ENCODE results near the gene CIROP.
A peak's percentile ranks its signal among the peaks of the same experiment; 100 is the strongest.

CIROP gene

DNA sequence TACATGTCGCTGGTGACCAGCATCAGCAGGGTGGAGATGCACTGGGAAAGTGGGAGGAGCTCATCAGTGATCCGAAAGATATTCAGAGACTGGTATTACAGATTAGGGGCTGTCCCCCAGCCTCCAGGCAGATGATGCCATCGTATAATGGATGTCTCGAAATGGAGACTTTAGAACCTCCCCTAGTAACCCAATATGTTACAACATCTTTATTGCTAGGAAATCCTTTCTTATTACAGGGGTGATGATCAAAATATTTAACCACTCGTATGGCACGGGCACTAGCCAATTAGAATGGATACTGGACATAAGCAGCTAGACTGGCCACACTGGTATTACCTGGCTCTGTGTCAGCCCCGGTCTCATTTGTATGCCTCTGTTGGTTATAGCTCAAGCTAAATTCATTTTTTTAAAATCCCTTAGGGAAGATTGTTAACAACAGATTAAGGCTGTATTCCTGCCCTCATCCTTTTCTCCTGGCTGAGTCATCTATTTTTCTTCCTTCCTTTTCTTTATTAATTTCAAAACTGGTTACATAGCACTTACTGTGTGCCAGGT is 25.0 kb upstream of the CIROP start:
- no peak for DNase-seq (ENCODE audit: low spot score)

DNA sequence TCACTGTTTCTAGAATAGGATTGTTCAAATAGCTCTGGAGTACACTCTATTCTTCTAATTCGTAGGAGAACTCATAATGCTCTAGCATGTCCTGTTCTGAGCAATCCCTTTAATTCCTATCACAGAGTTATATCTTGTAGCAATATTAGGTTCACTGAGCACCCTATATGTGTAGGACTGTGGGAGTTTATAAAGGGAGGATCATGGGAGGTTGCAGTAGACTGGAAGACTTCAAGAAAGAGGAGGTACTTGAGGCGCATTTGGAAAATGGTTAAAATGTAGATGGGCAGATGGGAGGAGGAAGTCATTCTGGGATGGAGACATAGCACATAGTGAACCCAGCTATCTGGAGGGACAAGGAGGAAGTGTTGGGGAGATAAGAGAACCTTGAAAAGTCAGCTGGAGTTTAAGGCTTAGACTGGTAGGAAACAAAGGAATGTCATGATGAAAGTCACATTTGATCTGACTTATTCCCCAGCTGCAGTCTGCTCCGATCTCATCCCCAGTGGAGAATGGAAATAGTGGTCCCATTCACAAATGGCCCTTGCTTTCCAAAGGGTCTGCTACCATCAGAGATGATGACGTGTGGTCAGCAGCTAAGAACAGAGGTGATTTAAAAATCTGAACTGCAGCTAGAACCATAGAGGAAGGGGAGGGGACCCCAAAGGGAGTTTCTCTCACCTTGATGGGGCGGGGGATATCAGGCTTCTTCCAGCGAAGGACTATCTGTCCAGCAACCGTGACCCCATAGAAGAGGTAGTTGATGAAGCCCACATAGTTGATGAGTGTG is 24.4 kb upstream of the CIROP start:
- no peak for DNase-seq (ENCODE audit: low spot score)

DNA sequence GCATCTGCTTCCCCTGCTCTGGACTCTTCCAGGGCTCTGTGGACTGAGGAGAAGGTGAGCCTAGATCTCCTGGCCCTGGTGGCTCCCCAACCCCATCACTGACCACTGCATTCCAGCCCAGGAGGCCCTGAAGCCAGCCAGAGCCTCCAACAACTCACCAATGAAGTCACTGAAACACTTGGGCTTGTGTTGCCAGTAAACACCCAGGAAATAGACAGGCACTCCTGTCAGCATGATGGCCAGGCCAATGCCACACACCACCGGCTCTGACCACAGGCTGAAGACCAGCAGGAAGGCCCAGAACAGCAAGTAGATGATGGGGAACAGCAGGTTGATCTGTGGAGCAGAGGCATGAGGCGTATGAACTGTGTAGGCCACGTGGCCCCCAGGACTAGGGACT is 23.1 kb upstream of the CIROP start:
- no peak for DNase-seq (ENCODE audit: low spot score)

DNA sequence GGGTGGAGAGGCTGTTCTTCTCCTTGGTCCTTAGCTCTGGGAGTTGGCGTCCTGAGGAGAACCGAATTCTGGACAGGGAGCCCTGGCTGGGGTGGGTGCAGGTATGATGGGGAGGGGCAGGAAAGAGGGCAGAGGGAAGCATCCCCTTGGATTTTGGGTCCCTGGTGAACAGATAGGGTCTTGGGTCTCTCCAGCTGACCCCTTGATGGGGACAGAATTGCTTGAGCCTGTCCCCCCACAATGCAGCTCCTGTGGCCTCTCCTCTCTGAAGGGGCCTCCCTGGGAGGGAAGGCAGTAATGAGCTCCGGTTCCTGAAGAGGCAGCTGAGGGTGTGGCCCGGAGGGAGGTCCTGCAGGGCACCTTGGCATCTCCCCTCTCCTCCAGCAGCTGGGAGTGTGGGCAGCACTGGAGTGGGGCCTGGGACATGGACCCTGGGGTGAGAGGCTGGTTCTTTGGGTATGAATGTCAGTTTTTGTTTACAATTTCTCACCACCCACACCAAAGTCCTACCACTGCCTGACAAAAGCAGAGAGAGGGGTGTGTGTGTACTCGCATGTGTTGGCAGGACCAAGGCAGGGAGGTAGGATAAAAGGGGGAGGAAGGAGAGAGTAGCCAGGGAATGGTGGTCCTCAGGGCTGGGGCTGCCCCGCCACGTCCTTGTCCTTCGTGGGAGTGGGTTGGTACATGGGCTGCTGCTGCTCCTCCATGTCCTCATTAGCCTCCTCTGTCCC is 21.9 kb upstream of the CIROP start:
- DNase-seq (ENCODE audit: low spot score): no peak

DNA sequence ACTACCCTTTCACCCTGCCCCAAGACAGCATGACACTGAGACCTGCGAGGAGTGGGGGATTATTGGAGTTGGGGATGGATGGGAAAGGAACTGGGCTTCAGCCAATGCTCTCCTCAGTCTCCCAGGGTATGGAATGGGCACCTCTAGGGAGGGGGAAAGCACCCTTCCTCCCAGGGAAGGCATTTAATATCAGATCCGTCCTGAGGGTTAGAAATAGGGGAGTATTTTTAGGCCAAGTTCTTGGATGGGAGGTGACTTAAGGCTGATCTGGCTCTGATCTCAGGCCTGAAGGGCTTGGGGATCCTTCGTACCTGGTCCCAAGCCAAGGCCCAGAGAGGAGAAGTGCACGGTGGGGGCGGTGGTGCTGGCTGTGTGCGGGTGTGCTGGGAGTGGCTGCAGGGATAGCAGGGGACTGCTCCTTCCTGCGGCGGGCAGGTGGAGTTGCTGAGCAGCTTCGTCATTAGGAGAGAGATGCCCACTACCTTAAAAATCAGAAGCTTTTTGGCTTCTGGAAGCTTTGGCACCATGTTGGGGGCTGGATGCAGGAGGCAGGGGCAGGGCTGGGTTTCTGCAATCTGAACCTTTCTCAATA is 21.2 kb upstream of the CIROP start:
- no peak for DNase-seq (ENCODE audit: low spot score)

DNA sequence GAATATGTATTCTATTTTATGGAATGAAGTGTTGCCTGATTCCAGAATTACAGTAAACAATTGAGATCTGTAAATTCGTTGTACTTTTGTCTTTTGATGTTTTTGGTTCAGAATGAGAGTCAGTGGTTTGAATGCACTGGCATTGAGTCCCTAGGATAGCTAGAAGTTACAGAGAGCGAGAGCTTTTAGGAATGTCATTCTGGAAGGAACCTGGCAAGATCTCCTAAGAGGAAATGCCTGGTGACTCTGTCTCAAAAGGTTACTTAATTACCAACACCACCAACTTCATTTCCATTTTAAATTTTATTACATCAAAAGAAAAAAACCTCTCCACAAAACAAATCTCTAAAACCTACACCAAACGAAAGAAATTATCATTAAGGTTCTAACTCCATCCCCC is 20.2 kb upstream of the CIROP start:
- DNase-seq (ENCODE audit: low spot score): no peak

DNA sequence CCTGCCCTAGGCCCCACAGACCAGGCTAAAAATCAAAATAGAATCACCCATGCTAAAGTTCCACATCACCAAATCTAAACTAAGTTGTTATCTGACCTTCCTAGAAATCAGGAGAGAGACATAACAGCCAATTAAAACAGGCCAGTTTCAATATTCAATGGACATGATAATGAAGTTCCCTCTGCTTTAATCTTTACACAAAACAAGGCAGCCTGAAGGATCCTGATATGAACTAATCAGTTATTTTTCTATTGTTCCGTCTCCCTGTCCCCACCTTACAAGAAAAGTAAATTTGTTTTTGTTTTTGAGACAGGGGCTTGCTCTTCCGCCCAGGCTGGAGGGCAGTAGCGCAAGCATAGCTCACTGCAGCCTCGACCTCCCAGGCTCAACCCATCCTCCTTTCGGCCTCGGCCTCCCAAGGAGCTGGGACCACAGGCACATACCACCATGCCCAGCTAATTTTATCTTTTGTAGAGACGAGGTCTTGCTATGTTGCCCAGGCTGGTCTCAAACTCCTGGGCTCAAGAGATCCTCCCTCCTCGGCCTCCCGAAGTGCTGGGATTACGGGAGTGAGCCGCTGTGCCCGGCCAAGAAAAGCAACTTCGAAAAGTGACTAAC is 19.7 kb upstream of the CIROP start:
- no peak for DNase-seq (ENCODE audit: low spot score)

DNA sequence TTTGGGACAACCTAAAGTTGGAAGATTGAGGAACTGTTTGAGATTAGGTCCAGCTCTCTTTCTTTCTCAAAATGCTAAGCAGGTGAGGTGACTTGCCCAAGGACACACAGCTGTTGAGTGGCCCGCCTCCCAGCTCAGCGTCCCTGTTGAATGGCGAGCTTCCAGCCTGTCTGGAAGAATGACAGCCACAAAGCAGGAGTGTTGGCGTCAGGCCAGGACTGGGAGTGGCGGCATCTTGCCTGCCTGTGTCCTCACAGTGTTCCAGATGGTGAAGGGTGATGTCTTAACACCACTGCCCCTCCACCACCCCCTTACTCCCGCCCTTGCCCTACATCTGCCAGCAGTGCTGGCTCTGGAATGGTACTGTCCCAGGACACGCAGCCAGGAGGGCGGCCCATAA is 18.6 kb upstream of the CIROP start:
- DNase-seq (ENCODE audit: low spot score): no peak

DNA sequence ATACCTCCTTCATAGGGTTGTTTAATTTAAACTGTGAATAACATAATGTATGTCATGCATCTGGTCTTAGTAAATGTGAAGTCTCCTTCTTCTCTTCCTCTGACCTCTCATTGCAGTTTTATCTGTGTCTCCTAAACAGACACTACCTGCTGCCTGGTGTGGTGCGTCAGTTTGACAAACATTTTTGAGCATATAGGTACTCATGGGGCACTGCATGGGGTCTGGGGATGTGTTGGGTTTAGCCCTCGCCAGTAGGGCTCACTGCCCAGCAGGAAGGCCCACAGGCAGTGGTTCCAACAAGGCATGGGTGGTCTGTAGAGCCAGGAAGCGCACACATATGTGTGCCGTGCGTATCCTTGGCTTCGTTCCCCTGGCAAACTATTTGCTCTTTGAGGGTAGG is 17.3 kb upstream of the CIROP start:
- DNase-seq (ENCODE audit: low spot score): no peak

DNA sequence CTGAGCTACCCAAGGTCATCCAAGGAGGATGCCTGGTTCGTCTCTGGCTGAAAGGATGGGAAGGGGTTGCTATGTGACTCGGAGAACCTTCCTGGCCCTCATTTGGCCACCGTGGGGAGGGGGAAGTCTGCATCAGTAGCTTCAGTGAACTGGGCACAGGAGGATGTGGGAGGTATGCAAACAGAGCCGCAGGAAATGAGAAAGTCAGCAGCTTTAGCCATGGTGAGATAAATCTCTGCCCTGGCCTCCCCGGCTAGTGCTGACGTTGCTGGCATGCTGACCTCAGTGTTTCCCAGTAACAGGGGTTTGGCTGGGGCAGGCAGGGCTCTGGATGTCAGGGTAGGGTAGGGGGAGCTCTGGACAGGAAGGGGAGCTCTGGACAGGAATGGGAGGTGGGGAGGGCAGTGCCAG is 16.6 kb upstream of the CIROP start:
- DNase-seq (ENCODE audit: low spot score): peak; percentile 24

DNA sequence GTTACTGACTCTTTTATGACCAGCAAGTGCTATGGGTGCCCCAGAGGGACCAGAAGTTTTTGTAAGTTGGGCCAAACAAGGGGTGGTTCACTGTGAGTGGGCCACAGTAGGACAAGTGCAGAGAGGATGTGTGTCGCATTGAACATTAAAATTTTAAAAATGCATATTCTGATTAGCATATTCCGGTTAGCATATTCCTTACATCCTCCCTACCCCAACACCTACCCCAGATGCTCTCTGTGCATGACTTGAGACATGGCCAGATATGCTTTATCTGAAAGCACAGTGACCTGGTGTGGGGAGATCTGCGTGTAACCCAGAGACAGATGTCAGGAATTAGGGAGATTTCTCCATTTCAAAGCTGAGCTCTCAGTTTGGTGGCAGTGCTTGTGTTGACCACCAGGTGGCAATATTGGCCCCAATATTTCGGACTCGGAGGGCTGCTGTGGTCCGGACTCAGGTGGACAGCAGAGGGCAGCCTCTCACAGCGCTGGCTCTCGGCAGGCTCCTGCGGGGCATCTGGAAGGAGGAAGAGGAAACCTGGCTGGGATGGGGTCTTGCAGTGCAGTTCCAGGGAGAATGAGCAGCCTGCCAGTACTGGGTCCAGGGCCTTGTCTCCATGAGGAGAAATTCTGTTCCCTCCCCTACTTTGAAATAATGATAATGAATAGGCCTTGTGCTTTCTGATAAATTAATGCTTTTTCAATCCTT is 15.9 kb upstream of the CIROP start:
- DNase-seq (ENCODE audit: low spot score): peak; percentile 92

DNA sequence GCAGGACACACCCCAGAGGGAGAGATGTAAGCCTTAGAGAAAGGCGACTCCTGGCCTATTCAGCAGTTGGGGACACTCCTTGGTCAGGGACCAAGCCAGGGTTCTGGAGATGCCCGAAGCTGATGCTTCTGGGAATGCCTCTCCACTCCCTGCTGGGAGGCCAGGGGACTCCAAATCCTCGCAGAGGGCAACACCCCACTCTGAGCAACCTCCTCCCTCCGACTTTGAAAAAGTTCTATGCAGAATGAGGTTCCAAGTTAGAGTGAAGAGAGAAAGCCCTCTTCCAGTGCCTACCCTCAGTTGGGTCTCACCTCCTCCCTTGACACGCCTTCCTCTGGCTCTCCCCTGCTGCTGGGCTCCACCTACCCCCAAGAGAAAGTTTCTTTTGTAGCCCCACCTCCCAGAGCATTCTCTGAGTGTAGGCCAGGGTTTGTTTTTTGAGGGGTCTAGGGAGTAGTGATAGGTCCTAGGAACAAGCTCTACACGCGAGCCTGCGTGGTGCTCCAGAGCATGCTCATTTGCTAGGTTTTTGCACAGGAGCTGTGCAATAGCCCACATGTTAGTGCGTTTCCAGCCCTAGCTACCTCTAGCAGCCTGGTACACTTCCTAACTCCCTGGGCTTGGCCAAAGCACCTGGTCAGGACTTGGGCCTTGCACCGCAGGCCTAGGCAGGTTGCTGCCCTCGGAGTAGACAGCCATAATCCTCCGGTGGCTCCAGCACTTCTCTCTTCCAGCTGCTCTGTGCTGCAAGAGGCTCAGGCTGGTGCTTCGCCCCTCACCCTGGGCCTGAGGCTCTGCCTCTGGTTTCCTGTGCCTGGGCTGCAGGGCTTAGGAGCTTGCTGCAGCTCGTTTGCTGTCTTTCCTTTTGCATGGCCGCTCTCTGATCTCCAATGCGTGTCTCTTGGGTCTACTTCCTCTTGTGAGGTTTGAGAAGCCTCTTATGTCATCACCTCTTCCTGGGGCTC is 14.9 kb upstream of the CIROP start:
- peak; percentile 81 for DNase-seq (ENCODE audit: low spot score)

DNA sequence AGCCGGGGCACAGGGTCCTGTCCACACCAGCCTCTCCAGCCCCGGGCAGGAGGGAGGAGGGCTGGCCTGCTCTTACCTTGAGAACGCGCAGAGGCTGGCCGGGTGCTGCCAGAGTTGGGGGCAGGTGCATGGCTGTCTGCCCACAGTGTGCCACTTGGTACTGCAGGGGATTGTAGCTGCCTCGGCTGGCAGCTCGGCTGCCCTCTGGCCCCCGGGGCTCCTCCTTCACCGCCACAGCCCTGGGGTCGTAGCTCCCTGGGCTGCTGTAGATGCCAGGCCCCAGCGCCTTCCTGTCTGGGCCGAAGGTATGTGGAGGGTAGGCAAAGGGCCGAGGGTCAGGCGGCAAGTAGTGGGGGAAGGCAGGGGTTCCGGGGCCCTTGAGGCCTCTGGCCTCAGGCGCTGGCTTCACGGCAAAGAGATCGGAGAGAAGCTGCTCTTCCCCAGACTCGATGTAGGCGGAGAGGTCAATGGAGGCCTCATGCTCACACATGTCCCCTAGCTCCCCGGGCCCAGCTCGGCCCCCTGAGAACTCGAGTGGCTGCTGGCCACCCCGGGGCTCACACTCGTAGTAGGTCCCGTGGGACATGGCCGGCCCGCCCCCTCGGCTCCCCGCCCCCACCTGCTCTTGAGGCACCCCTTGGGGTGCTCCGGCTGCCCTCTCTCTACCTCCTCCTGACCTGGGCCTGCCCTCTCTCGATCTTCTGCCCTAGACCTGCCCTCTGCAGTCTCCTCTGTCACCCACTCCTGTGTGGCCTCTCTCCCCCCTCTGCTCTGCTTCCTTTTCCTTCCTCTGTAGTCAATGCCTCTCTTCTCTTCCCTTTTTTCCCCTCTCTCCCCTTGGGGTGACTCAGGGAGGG is 13.9 kb upstream of the CIROP start, which contains the start of gene CEBPE:
CEBPE (minus strand) TSS at position 750 of the 857 bp plus-strand sequence; CDS start at position 586, 164 bp downstream.
- no peak for DNase-seq (ENCODE audit: low spot score)

DNA sequence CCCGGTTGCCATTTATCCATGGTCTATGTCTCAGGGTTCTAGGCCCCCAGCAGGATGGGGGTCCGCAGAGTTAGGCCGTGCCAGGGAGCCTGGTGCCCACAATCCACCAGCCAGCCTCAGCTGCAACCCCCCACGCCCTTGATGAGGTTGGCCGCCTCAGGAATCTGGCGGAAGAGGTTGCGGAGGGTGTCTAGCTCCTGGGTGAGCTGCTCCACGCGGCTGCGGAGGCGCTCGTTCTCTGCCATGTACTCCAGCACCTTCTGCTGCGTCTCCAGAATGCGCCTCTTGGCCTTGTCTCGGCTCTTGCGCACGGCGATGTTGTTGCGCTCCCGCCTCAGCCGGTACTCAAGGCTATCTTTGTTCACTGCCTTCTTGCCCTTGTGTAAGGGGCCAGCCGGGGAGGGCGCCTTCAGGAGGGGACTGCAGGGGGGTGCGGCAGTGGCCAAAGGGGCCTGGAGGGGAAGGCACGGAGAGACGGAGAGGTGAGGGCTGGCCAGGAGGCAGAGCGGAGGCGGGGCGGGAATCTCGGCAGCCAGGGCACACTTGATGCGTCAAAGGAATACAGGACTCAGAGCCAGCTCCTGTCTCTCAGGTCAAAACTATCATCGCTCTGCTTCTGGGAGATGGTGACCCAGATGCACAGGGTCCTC is 12.7 kb upstream of the CIROP start:
- no peak for DNase-seq (ENCODE audit: low spot score)

DNA sequence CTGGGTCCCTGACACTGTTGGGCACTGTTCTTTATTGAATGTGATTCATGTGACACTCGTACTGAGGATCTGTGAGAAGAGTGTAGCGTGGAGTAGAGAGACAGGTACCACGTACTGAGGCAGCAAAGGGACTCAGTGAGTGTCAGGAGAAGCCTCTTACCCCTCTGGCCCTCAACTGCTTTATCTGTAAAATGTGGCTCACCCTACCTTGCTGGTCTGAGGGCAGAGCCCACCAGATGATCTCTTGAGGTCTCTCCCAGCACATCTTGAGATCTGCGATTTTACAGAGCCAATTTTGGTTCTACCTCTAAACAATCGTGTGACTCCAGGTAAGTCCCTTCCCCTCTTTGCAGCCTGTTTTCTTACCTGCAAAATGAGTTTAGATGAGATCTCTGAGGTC is 11.1 kb upstream of the CIROP start:
- no peak for DNase-seq (ENCODE audit: low spot score)

DNA sequence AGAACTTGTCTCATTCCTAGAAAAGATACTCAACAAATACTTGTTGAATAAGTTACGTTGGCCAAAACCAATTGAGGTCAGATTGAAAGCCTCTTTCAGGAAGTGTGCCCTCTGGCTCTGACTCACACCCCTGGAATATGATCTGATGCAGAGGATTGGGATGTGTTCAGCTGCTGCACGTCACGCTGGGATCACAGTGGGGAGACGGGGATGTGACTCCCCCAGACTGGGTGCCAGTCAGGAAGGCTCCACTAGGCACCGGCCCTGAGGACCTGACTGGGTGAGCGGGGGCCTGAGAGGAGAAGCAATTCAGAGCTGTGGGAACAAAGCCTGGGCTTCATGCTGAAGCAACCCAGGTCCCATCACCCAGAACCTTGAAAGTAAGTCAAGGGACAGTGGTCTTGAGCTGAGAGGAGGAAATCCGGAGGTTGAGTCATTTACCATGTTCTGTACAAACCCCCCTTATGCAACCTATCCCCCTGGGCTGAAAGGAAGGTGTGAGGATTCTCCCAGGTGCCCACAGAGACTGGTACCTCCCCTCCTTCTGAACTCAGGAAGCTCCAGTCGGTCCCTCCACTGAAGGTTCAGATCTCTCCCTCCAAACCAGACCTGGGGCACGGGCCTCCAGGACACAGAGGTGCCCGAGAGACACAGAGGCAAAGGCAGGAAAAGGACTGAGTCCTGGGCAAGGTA is 10.4 kb upstream of the CIROP start:
- no peak for DNase-seq (ENCODE audit: low spot score)

DNA sequence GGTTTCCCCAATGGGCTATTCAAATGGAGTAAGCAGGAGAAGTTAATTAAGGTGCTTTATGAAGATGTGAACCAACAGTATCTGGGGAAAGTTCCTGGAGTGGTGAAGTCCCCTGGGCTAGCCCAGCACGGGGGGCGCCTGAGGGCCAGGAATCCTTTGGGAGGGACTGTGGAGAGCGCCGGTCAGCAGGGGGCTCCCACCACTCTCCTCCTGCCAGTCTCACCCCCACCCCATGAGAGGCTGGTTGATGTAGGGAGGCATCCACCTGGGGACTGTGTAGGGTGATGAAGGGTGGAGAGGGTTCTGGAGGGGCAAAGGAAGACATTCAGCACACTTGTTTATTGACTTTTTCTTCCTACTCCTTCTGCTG is 9.9 kb upstream of the CIROP start:
- DNase-seq (ENCODE audit: low spot score): no peak

DNA sequence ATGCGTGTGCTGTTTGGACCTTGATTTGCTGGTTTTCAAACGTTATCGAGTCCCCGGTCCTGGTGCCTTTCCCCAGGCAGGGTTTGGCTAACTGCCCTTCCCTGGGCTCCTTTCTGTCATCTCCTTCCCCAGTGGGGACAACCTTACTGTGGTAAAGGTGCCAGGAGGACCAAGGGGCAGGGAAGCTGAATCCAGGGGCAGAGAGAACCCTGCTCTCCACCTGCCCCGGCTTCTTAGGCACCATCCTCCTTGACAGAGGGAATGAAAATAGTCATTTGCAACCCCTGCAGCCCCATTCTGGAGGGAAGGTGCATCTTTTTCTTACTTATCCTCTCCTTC is 9.3 kb upstream of the CIROP start:
- DNase-seq (ENCODE audit: low spot score): no peak

Measured in NAMALWA (cell line).